G401.6 (cell line): ENCODE measurements around the gene CLDN24.

Experiments
- FAIRE-seq: peaks from 2 replicates; lab custom pipeline; 2012; peaks lifted over from hg19 to GRCh38; lab: Jason Lieb, UNC

Gene CLDN24

GRCh38 chr4:183284258-183284785 is 37.9 kb downstream of the CLDN24 start:
- FAIRE-seq: no peak

DNA sequence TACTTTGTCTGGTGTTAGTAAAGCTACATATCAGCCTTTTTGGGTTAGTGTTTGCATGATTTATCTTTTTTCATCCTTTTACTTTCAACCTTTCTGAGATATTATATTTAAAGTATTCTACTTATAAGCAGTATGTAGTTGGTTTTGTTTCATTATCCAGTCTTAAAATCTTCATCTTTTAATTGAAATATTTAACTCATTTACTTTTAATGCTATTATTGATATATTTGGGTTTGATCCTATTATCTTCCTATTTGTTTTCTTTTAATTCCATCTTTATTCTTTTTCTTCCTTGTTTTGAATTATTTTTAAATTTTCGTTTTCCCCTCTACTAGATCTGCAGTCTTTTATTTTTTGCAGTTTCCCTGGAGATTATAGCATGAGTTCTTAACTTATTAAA is 46.1 kb downstream of the CLDN24 start:
- peak; percentile 53 for FAIRE-seq

DNA sequence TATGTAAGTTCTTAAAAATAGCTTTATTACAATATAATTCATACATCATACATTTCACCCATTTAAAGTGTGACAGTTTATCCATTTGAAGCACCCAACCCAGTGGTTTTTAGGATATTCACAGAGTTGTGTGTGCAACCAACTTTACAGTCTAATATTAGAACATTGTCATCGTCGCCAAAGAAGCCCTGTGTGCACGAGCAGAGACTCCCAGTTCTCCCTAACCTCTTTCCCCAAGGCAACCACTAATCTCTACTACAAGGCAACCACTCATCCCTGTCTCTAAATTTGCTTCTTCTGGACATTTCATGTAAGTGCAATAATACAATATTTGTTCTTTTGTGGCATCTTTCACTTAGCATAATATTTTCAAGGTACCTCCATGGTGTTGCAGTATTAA is 49.8 kb downstream of the CLDN24 start:
- FAIRE-seq: no peak
